GM04503 (cell line): ENCODE results near the gene RARRES2.
"Not testable (repeated sequence)": the region's sequence is repeated elsewhere in the genome, so short reads cannot be mapped to it uniquely, and the experiment has no call there.

Source experiments
- DNase-seq: peaks from one replicate; pipeline ENCODE4 v3.0.0-alpha.2; 2012; ENCODE audit warnings: low read depth

RARRES2 gene

DNA sequence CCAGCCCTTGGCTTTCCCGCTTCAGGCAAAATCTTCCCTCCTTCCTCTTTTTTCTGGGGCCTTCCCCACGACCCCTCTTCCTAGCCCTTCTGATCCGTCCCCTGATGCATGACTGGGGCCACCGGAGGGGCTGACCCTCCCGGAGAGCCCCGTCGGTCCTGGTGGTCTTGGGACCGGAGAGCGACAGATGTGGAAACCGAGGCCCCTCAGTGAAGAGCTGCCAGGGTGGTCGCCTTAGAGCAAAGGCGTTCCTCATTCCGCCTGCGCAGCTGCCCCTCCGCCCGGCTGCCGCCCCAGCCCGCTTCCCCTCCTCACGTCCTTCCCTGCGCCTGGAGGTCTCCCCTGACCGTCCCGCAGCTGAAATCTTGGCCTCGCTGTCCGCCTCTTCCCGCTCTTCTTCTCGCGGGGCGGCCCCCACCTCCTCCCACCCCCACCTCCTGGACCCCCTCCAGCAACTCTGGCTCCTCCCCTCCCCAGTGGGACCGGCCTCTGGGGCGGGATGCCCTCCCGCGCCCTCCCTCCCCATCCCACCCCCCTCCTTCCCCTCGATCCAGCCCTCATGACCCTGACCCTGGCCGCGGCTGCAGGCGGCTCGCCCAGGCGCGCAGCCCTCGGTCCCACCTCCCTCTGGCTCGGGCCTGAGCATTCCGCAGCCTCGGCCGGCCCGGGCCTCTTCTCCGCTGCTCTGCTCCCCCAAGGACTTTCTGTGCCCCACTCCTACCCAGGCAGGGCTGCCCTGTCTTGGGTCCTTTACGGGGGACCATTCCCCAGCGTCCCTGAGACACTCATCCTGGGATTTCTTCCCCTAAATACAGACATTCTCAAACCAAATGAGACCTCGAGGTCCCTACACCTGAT lies at the start of gene RARRES2:
Gene RARRES2 (minus strand): TSS at position 367 of the 858 bp plus-strand sequence. CDS start 1,020 bp downstream, outside the sequence.
- DNase-seq, result no peak

DNA sequence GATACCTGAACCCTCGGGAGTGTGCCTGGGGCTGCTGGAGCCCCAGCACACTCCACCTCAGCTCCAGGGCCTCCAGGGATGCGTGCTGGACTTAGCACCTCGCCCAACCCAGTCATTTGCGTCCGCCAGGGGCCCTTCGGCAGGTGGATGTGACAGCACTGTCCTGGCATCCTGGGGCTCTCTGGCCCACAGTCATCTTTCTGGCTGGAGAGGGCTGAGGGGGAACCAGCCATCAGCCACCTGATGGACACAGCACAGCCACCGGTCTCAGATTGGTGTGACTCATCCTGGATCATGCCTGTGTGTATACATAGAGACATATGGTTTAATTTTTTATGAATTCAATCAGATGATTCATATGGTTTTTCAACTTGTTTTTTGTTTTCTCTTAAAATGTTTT lies 48.8 kb upstream of the RARRES2 start:
- DNase-seq, result no peak

DNA sequence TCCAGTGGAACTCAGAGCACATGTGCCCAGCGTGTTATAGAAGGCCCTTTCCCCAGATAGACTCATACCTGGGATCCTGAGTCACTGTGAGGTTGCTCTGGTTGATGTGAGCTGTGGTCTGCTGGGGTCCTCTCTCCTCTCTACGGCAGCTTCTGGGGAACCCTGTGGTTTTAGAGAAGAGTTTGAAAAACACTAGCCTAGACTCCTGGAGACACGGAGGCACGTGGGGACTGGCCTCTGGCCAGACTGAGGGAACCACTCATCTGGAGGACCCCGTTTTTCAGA lies 48.0 kb upstream of the RARRES2 start:
- DNase-seq, result no peak

DNA sequence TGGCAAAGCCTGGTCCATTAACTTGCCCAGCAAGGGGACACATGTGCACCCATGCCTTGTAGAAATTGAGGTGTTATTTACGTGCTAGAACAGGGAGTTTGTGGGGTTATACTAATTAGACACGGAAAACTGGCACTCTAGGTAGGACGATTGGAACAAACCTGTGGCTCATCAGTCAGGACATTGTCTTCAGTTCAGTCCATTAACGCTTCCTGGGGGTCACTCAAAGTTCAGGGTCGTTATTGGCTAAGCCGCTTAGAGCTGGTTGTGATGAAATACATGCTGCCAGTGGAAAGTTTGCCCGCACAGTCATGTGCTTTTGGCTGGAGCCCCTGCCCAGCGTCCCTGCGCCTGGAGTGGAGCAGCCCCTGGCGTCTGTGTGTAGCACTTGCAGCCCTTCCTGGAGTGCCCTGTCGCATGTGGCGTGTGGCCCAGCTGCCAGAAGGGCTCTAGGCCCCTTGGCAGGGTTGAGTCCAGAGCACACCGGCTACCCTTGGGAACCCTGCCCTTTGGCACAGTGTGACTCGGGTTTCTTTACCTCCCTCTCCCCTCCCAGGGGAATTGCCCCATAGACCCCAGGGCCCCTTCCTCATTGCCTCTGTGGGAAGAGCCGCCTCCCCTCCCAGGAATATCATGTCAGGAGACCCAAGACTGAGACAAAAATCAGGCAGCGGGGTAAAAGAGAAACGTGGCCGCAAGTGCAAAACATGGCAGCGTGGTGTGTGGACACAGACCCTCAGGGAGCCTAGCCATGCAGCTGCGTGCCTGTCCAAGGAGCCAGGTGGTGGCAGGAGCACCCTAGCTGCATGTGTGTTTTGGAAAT lies 47.5 kb upstream of the RARRES2 start:
- no peak for DNase-seq

GRCh38 chr7:150388306-150388705 lies 46.9 kb upstream of the RARRES2 start:
- no peak for DNase-seq

- DNase-seq, result not testable (repeated sequence)
Observed at GRCh38 chr7:150385884-150386283, 44.5 kb upstream of the RARRES2 start.

DNA sequence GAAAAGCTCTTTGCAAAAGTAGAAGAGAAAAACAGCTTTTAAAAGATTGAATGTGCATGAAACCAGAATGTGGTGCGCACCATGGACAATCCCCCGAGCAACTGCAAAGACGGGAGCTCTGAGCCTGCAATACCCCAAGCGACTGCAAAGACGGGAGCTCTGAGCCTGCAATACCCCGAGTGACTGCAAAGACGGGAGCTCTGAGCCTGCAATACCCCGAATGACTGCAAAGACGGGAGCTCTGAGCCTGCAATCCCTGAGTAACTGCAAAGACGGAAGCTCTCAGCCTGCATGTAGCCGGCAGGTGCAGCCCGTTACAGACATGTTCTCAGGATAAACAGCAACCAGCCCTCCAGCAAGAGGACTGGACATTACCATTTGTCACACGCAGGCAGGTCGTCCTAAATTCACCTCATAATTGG lies 43.9 kb upstream of the RARRES2 start:
- no peak for DNase-seq

DNA sequence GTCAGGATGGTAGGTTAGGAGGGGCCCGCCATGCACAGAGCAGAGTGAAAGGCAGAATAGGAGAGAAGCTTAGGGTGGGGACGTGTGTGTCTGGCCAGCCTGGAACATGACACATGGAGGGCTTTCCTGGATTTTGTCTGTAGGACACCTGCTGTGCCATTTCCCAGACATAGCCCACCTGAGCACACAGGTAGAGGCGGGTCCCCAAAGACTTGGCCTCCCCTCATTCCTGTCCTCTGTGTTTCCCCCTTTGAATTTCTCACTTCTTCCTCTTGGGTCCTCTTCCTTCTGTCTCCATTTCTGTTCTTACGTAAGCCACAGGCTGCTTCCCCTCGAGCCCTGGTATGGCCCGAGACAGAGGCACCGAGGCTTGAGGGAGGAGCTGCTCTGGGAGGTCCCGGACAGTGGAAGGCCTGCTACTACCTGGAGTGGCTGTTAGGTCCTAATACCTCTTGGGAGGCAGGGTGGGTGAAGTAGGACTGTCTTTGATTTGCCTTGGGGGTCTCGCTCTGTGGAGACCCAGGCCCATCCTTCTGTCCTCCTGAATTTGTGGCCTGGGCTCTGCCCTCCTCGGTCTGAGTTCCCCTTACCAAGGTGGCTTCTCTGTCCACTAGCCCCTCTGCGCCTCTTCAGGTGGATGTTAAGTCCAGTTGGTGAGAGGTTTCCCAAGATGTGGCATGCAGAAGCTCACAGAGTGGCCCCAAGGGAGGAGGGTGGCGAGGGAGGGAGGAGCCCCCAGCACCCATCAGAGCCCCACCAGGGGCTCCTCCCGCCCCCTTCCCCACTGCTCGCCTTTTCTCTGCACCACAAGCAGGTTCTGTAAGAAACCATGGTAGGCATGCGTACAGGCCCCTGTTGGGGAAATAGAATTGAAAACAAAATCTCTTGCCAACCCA lies 43.2 kb upstream of the RARRES2 start:
- DNase-seq, result no peak

GRCh38 chr7:150383710-150384397 lies 42.4 kb upstream of the RARRES2 start:
- DNase-seq, result no peak

DNA sequence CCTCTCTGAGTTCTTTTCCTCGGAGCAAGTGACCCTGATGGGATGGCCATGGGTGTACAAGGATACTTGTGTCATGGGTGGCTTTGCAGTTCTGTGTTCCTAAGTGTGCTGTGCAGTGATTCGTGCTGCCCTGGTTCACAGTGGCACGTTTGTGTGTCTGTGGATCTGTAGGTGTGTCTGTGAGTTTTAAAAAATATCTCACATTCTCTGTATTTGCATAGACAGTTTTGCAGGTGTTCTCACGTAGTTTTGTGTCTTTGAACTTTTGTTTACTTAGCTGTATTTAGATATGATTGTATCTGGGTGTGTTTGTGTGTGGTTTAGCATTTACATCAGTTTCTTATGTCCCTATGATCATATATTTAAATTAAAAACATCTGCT lies 41.4 kb upstream of the RARRES2 start:
- no peak for DNase-seq

DNA sequence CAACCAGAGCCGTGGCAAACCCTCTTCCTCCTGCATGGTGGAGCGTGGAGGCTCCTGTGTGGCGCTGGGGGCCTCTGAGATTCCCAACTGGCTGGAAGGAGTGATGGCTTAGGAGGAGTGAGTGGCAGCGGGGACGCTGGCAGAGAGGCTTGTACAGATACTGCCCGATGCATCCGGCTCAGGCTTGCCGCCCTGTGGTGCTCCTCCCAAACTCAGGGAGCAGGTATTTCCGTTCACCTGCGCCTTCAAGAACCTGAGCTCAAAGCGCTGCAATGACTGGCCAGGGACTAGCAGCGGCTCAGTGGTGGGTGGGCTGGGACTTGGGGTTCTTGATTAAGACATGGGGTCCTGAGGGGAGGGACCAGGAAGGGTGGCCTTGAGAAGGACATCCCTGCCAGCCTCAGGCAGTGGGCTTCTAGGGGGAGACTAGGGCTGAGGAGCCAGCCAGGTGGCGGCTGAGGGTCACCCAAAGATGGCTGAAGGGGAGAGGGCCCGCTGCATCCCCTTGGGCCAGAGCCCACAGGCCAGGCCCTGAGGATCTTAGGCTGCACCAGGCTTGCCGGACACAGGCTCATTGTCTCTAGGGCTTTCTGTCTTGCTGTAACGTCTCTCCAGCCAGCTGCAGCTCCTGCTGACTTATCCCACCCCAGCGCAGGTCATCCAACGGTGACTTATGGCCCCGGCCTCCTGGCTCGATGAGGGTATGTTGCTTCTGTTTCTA lies 40.9 kb upstream of the RARRES2 start:
- no peak for DNase-seq

DNA sequence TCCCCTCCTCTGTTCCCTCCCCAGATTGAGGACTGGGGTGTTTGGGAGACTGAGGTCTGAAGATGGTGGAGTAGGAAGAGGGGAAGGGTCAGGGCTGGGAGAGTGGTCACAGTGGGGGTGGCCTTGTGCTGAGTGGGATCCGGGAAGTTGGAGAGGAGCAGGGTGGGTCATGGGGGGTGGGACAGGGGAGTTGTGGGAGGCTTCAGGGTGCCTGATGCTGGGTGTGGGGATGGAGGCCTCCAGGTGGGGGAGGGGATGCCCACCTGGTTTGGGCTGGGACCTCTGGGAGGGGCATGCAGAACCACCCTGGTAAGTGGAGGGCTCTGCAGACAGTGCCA lies 40.3 kb upstream of the RARRES2 start:
- no peak for DNase-seq

DNA sequence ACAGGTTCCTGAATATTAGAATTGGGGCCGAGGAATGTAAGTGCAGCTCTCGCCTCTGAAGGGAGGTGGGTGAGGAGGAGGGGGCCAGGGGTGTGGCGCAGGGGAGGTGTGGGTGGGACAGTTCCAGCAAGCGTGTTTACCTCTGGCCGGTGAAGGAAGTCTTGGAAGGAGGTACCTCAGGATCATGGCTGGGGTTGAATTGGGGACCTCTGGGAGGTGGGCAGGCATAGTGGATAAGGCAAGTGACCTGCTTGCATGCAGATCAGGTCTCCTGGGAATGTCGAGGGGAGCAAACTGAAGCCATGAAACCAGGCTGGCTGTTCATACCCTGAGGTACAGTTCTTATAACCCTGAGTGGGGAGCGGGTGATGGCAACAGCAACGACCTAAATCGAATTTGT lies 39.7 kb upstream of the RARRES2 start:
- no peak for DNase-seq

- no peak for DNase-seq
Observed at GRCh38 chr7:150380463-150380862, 39.0 kb upstream of the RARRES2 start.

DNA sequence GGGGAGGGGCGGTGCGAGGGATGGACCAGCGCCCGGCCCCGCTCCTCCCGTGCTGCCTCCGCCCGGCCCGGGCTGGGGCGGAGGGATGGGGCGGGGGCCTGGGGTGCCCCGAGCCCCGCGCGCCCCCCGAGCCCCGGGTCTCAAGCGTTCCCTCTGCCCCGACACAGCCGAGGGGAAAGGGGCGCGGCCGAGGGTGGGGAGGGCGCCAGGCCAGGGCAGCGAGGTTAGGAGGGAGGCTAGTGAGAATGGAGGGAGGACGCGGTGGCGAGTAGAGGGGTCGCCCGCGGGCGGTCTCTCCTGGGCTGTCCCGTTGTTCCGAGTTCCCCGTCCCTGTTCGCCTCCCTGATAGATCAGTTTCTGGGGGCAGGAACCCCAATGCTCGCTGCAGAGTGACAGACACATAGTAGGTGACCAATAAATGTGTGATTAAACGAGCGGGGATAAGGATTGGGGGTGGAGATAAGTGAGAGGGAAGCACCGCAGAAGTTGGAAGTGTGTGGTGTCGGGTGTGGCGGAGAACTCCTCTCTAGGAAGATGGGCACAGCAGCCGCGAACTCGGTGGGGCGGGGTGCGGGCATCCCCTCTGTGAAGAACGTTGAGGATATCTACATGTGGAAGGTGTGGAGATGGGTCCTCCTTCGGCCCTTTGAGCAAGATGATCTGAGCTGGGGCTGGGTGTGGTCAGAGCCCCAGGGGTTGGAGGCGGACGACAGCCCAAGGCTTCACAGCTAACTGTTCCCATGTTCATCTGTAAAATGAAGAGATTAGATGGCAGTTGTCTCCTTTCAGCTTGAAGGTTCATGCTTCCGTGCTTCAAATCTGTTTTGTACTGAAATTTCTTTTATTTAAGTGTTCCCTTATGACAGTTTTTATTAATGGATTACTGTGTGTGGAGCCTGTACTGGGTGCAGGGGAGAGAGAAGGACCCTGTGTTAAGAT lies 38.3 kb upstream of the RARRES2 start:
- DNase-seq, result no peak

GRCh38 chr7:150378853-150379440 lies 37.5 kb upstream of the RARRES2 start, which contains the start of gene ZNF775:
TSS of gene ZNF775 (plus strand) at chr7:150379330. CDS start at chr7:150388471, 9,141 bp downstream.
- DNase-seq, result peak; percentile 71

DNA sequence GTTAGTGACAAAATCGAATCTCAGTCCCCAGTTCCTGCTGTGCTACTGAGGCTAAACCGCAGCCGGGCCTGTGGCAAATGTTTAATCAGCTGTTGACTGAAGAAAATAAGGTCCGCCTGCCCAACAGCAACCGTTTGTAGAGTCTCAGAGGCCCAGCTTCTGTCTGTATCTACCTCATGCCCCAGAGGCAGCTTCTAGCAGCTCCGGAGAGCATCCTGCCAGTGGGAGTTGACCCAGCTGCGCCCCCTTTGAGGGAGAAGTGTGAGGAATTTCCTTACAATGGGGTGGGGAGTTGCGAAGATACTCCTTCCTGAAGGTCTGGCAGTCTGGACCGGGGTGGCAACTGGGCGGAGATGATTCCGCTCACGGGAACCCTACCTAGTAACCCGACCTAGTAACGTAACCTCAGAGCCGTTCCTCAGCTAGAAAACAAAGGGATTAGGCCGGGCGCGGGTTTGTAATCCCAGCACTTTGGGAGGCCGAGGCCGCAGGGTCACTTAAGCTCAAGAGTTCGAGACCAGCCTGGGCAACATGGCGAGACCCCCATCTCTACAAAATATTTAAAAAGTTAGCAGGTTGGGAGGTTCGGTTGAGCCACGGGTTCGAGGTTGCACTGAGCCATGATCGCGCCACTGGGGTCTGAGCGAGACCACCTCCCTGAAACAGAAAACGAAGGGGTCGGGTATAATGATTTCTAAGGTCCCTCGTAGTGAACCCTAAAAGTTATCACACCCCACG lies 36.9 kb upstream of the RARRES2 start:
- DNase-seq, result no peak

GRCh38 chr7:150377635-150378034 lies 36.2 kb upstream of the RARRES2 start:
- no peak for DNase-seq

- no peak for DNase-seq
Observed at GRCh38 chr7:150377196-150377595, 35.8 kb upstream of the RARRES2 start.
